Tibial nerve (tissue), 3 donors: ENCODE results near the gene ZNF778.

Experiments used
- CTCF ChIP-seq, 5 experiments: fragments of 200-600 bp in 3 of 5; fragments of 450-650 bp in 2 of 5; sonication (generic) in 3 of 5; IDR thresholded peaks; one replicate each; pipeline ENCODE4 v1.5.1; 2016 to 2019; ENCODE audit warnings: antibody characterized with exemption in 5 of 5, mild to moderate bottlenecking in 3 of 5, moderate library complexity in 2 of 5
- POLR2A ChIP-seq, 2 donors: fragments of 450-650 bp; IDR thresholded peaks; one replicate each; pipeline ENCODE4 v1.6.1; 2017; ENCODE audit warnings: antibody characterized with exemption in 2 of 2, mild to moderate bottlenecking in 2 of 2, moderate library complexity in 2 of 2

- TF ChIP-seq CTCF (IDR thresholded peaks at IDR 0.05), result no peak
- TF ChIP-seq POLR2A (IDR thresholded peaks at IDR 0.05), result no peak
Measured at GRCh38 chr16:89261691-89262563, 44.4 kb downstream of the ZNF778 start.
